Colonic mucosa (tissue), 4 donors: ENCODE data around the gene MRPS9. TPM values are rescaled to one million over a fixed set of nuclear protein-coding genes. Genes with fewer than 3 reads are reported as not detected.

Source experiments
- DNase-seq: peaks from one replicate; pipeline ENCODE4 v3.0.0-alpha.2; 2020
- H3K27ac ChIP-seq: fragments of 200-600 bp; one replicate; pipeline ENCODE4 v1.8.0; 2021
- H3K27me3 ChIP-seq: fragments of 200-600 bp; one replicate; pipeline ENCODE4 v1.8.0; 2021
- H3K36me3 ChIP-seq: fragments of 200-600 bp; one replicate; pipeline ENCODE4 v1.8.0; 2021
- H3K4me1 ChIP-seq: fragments of 200-600 bp; one replicate; pipeline ENCODE4 v1.8.0; 2021; ENCODE audit warnings: mild to moderate bottlenecking
- H3K4me3 ChIP-seq: fragments of 200-600 bp; one replicate; pipeline ENCODE4 v1.8.0; 2021
- H3K9ac ChIP-seq, 2 donors: one replicate each; pipeline ENCODE4 v1.7.0; 2013; ENCODE audit warnings: control low read depth in 2 of 2, low read depth in 2 of 2, low read length in 2 of 2
- H3K9me3 ChIP-seq: fragments of 200-600 bp; one replicate; pipeline ENCODE4 v1.8.0; 2021
- intact Hi-C: fragments of 100-400 bp; cut with DNase I; formaldehyde crosslinking; loops from one replicate; pipeline ENCODE4 v1.14.1; 2022
- total RNA-seq, 2 donors: library from RNA; stranded (reverse); fragmentation: NEBNext Ultra II Directional in 1 of 2; extraction: Animal tissue kit (Norgen Biotek cat#: 25700) in 1 of 2; gene quantifications; one replicate each; pipeline ENCODE4 v1.2.1, GENCODE V29; 2021
- TF ChIP-seq, protein P1 (sequence below): fragments of 200-600 bp; IDR thresholded peaks from one replicate; pipeline ENCODE4 v1.8.0; 2022; ENCODE audit warnings: antibody characterized with exemption, mild to moderate bottlenecking
- donor health status: healthy.
- donor health status: DM: no; HTN: no; CAD: no.
- donor health status: DM: no; HTN: no; CAD: no.

Gene MRPS9
- total RNA-seq, 2 donors from 2014 or later = 33.4 to 48.4 TPM

DNA sequence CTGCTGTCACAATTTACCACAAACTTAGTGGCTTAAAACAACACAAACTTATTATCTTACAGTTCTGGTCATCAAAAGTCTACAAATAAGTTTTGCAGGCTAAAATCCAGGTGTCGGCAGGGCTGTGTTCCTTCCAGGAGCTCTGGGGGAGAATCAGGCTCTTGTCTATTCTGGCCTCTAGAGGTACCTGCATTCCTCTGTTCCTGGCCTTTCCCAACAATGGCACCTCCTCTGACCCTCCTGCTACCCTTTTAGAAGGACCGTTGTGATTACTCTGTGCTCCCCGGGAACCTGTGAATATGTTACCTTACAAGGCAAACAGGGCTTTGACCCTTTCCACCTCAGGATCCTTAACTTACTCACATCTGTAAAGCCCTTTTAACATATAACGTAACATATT is 98.5 kb downstream of the MRPS9 start:
- Histone ChIP-seq H3K9ac (no peak overlapping the region), H3K9me3 (no peaks in the 10 kb centered on the region), H3K27me3 (no peaks in the 10 kb centered on the region), H3K27ac (no peak overlapping the region), H3K4me1 (no peaks in the 10 kb centered on the region), H3K36me3 (no peaks in the 10 kb centered on the region), H3K4me3 (no peak overlapping the region)
- TF ChIP-seq, protein P1, sequence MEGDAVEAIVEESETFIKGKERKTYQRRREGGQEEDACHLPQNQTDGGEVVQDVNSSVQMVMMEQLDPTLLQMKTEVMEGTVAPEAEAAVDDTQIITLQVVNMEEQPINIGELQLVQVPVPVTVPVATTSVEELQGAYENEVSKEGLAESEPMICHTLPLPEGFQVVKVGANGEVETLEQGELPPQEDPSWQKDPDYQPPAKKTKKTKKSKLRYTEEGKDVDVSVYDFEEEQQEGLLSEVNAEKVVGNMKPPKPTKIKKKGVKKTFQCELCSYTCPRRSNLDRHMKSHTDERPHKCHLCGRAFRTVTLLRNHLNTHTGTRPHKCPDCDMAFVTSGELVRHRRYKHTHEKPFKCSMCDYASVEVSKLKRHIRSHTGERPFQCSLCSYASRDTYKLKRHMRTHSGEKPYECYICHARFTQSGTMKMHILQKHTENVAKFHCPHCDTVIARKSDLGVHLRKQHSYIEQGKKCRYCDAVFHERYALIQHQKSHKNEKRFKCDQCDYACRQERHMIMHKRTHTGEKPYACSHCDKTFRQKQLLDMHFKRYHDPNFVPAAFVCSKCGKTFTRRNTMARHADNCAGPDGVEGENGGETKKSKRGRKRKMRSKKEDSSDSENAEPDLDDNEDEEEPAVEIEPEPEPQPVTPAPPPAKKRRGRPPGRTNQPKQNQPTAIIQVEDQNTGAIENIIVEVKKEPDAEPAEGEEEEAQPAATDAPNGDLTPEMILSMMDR = no peak
- intact Hi-C loops = no loop called here
- no peak for DNase-seq

DNA sequence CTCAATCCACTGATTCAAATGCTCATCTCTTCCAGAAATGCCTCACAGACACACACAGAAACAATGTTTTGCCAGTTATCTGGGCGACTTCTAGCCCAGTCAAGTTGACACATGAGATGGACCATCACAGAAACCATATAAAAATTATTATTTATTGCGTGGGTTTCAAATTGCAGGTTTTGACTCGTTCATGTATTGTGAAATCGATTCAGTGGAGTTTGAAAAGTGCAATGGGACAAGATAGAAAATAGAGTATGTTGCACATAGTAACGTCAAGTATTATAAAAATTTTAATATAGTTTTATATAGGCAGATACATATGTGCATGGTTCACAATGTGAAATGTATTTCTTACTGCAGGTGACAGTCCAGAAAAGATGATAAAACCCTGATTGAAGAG is 100.8 kb downstream of the MRPS9 start:
- TF ChIP-seq, protein P1 = no peak
- Histone ChIP-seq H3K27ac (no peak overlapping the region), H3K36me3 (no peaks in the 10 kb centered on the region), H3K27me3 (peaks cover 5% of the 10 kb centered on the region), H3K9ac (no peak overlapping the region), H3K4me1 (no peaks in the 10 kb centered on the region), H3K9me3 (no peaks in the 10 kb centered on the region), H3K4me3 (no peak overlapping the region)
- no peak for DNase-seq
- intact Hi-C loops = no loop called here

DNA sequence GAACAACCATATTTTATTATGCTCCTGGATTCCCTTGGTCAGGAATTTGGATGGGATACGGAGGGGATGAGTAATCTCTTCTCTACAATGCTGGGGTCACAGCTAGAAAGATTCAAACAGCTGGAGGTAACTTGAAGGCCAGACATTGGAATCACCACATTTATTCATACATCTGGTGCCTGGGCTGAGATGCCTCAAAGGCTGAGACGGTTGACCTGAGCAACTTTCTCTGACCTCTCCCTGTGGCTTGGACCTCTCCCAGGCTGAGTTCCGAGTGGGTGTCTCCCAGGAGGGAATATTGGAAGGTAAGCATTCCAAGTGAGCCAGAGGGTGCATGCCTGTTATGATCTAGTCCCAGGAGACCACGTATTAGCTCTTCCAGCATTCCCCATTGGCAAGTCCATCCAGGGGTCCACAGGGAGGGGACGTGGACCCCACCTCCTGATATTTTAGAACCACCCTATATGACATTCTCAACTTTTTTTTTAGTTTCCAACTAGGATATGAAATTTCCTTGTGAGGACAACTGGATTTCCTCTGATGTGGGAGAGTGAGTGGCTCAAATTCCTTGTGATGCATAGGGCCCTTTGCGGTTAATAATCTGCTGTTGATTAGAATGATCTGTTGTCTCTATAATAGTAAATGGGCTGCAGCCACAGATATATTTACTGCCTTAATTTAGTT is 101.8 kb downstream of the MRPS9 start:
- H3K4me3 ChIP-seq = no peak overlapping the region
- no peaks in the 10 kb centered on the region for H3K9me3 ChIP-seq
- no peaks in the 10 kb centered on the region for H3K4me1 ChIP-seq
- DNase-seq = no peak
- no peaks in the 10 kb centered on the region for H3K36me3 ChIP-seq
- no peak overlapping the region for H3K9ac ChIP-seq
- TF ChIP-seq, protein P1 = no peak
- intact Hi-C loops = no loop called here
- peaks cover 10% of the 10 kb centered on the region for H3K27me3 ChIP-seq
- H3K27ac ChIP-seq = no peak overlapping the region

DNA sequence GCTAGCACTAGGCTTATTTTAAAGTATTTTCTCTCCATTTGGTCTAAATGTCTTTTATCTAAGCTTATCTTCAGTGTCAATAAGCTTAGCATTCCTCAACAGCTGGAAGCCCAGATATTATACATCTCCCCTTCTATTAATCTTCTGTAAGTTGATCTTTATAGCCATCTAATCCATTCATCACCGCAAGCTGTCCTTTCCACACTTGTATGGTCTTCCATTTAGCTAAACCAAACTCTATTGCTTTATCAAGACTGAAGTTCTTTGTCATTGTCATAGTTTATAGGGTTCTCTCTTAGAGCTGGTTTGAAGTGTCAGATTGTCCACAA is 102.3 kb downstream of the MRPS9 start:
- no peaks in the 10 kb centered on the region for H3K9me3 ChIP-seq
- DNase-seq = no peak
- no peaks in the 10 kb centered on the region for H3K36me3 ChIP-seq
- TF ChIP-seq, protein P1 = no peak
- no peak overlapping the region for H3K27ac ChIP-seq
- peaks cover 15% of the 10 kb centered on the region for H3K27me3 ChIP-seq
- no peak overlapping the region for H3K9ac ChIP-seq
- no peak overlapping the region for H3K4me3 ChIP-seq
- intact Hi-C loops = no loop called here
- no peaks in the 10 kb centered on the region for H3K4me1 ChIP-seq

DNA sequence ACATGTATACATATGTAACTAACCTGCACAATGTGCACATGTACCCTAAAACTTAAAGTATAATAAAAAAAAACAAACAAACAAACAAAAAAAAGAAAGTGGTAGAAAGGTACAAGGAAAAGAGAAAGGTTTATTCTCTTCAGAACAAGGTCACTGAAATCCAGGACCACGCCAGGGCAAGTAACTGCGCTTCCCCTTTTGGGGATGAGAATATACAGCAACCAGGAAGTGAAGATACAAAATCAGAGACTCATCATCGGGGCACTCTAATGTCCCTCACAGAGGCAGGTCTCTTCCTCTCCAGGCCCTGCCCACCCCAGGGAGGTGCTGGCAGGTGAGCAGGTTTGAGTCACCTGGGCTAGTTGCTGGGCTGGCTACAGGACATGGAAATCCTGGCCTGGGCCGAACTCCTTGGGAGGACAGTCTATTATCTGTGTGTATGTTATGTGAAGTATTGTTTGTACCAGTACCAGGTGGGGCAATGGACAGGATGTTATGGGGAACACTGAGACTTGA is 103.3 kb downstream of the MRPS9 start:
- Histone ChIP-seq H3K9me3 (no peaks in the 10 kb centered on the region), H3K36me3 (no peaks in the 10 kb centered on the region), H3K27me3 (peaks cover 15% of the 10 kb centered on the region), H3K4me1 (no peaks in the 10 kb centered on the region), H3K4me3 (no peak overlapping the region), H3K27ac (no peak overlapping the region), H3K9ac (no peak overlapping the region)
- intact Hi-C loops = no loop called here
- no peak for DNase-seq
- TF ChIP-seq, protein P1 = no peak
